ENCODE results near the gene VPS51.

VPS51 gene

GRCh38 chr11:65095974-65096806 is at the start of gene VPS51:
VPS51 (plus strand) TSS chr11:65096214; CDS start chr11:65096251, 37 bp downstream.
- peak within 1 kb of the TSS; percentile 86 for H3K4me3 ChIP-seq (ENCODE audit: low read depth, low read length)

GRCh38 chr11:65047581-65048422 is 48.2 kb upstream of the VPS51 start:
- no peak overlapping the region for H3K4me3 ChIP-seq (ENCODE audit: low read depth, low read length)

GRCh38 chr11:65051398-65051858 is 44.6 kb upstream of the VPS51 start:
- H3K4me3 ChIP-seq (ENCODE audit: low read depth, low read length): no peak overlapping the region

- no peak overlapping the region for H3K4me3 ChIP-seq (ENCODE audit: low read depth, low read length)
These were observed 42.0 kb upstream of the VPS51 start for GRCh38 chr11:65053827-65054508.

GRCh38 chr11:65055538-65055937 is 40.5 kb upstream of the VPS51 start:
- no peak overlapping the region for H3K4me3 ChIP-seq (ENCODE audit: low read depth, low read length)

GRCh38 chr11:65056999-65057398 is 39.0 kb upstream of the VPS51 start:
- no peak overlapping the region for H3K4me3 ChIP-seq (ENCODE audit: low read depth, low read length)

- H3K4me3 ChIP-seq (ENCODE audit: low read depth, low read length): no peak overlapping the region
These were observed 38.5 kb upstream of the VPS51 start for GRCh38 chr11:65057526-65057925.

GRCh38 chr11:65058012-65058411 is 38.0 kb upstream of the VPS51 start:
- H3K4me3 ChIP-seq (ENCODE audit: low read depth, low read length): no peak overlapping the region

- no peak within 1 kb of the TSS for H3K4me3 ChIP-seq (ENCODE audit: low read depth, low read length)
These were observed 37.5 kb upstream of the VPS51 start, which contains the start of gene NAALADL1 for GRCh38 chr11:65058419-65059054. NAALADL1 (minus strand) TSS chr11:65058553; CDS start chr11:65058521, 32 bp downstream.

- H3K4me3 ChIP-seq (ENCODE audit: low read depth, low read length): no peak overlapping the region
These were observed 36.5 kb upstream of the VPS51 start for GRCh38 chr11:65059523-65059922.

GRCh38 chr11:65059959-65060824 is 35.8 kb upstream of the VPS51 start:
- no peak overlapping the region for H3K4me3 ChIP-seq (ENCODE audit: low read depth, low read length)

GRCh38 chr11:65060913-65061408 is 35.1 kb upstream of the VPS51 start:
- H3K4me3 ChIP-seq (ENCODE audit: low read depth, low read length): no peak overlapping the region

GRCh38 chr11:65063532-65063931 is 32.5 kb upstream of the VPS51 start:
- H3K4me3 ChIP-seq (ENCODE audit: low read depth, low read length): no peak overlapping the region

GRCh38 chr11:65064847-65065240 is 31.2 kb upstream of the VPS51 start:
- H3K4me3 ChIP-seq (ENCODE audit: low read depth, low read length): no peak overlapping the region

- no peak overlapping the region for H3K4me3 ChIP-seq (ENCODE audit: low read depth, low read length)
These were observed 30.2 kb upstream of the VPS51 start for GRCh38 chr11:65065851-65066250.

- H3K4me3 ChIP-seq (ENCODE audit: low read depth, low read length): no peak overlapping the region
These were observed 29.7 kb upstream of the VPS51 start for GRCh38 chr11:65066315-65066714.

GRCh38 chr11:65066805-65067291 is 29.2 kb upstream of the VPS51 start:
- H3K4me3 ChIP-seq (ENCODE audit: low read depth, low read length): no peak overlapping the region

GRCh38 chr11:65067446-65067845 is 28.6 kb upstream of the VPS51 start:
- no peak overlapping the region for H3K4me3 ChIP-seq (ENCODE audit: low read depth, low read length)

GRCh38 chr11:65069217-65069616 is 26.8 kb upstream of the VPS51 start:
- no peak overlapping the region for H3K4me3 ChIP-seq (ENCODE audit: low read depth, low read length)

Data from iPS-11a (cell line).